OCI-LY7 (cell line): ENCODE data around the gene HDGFL2.
"Not testable (repeated sequence)": the region's sequence is repeated elsewhere in the genome, so short reads cannot be mapped to it uniquely, and the experiment has no call there.

ENCODE experiments used
- EZH2phosphoT487 ChIP-seq: fragments of 200-600 bp; sonication (generic); IDR thresholded peaks from 2 replicates; pipeline ENCODE4 v1.6.1; 2018; ENCODE audit warnings: low read depth, borderline replicate concordance, mild to moderate bottlenecking, mixed run types, antibody characterized with exemption, low read length, moderate library complexity, mixed read lengths
- TF ChIP-seq, protein P1 (sequence below): fragments of 200-600 bp; sonication (generic); conservative IDR thresholded peaks from 2 replicates; pipeline ENCODE4 v1.5.1; 2014; ENCODE audit warnings: mild to moderate bottlenecking, antibody characterized with exemption, low read length, moderate library complexity, mixed read lengths

DNA sequence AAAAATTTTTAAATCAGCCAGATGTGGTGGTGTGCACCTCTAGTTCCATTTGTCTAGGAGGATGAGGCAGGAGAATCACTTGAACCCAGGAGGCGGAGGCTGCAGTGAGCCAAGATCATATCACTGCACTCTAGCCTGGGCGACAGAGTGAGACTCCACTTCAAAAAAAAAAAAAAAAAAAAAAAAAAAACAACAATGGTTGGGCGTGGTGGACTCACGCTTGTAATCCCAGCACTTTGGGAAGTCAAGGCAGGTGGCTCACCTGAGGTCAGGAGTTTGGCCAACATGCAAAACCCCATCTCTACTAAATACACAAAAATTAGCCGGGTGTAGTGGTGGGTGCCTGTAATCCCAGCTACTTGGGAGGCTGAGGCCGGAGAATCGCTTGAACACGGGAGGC is 55.3 kb downstream of the HDGFL2 start:
- TF ChIP-seq EZH2phosphoT487: not testable (repeated sequence)
- TF ChIP-seq, protein P1, sequence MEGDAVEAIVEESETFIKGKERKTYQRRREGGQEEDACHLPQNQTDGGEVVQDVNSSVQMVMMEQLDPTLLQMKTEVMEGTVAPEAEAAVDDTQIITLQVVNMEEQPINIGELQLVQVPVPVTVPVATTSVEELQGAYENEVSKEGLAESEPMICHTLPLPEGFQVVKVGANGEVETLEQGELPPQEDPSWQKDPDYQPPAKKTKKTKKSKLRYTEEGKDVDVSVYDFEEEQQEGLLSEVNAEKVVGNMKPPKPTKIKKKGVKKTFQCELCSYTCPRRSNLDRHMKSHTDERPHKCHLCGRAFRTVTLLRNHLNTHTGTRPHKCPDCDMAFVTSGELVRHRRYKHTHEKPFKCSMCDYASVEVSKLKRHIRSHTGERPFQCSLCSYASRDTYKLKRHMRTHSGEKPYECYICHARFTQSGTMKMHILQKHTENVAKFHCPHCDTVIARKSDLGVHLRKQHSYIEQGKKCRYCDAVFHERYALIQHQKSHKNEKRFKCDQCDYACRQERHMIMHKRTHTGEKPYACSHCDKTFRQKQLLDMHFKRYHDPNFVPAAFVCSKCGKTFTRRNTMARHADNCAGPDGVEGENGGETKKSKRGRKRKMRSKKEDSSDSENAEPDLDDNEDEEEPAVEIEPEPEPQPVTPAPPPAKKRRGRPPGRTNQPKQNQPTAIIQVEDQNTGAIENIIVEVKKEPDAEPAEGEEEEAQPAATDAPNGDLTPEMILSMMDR: not testable (repeated sequence)
